Calu3 (cell line): ENCODE results near the gene CATSPER1. TPM values are rescaled to one million over a fixed set of nuclear protein-coding genes. Genes with fewer than 3 reads are reported as not detected.
A peak's percentile ranks its signal among the peaks of the same experiment; 100 is the strongest.

Source experiments
- BruUV-seq: library from RNA; stranded (reverse); fragments of 400-500 nt; replicated peaks from 2 replicates; lab custom pipeline; 2021; lab: Mats Ljungman, UMichigan
- CTCF ChIA-PET: fragments of 300-600 bp; sonication (Branson Sonifier 250); formaldehyde crosslinking; loops from one replicate; lab custom pipeline; 2022; ENCODE audit warnings: antibody characterized with exemption; lab: Charles Lee
- DNase-seq: peaks from one replicate; pipeline ENCODE4 v3.0.0; 2022
- H3K27ac Mint-ChIP-seq: one replicate; pipeline ENCODE4 v1.8.0; 2022; ENCODE audit warnings: mixed read lengths; ENCODE audit not compliant: unreplicated experiment
- H3K27me3 Mint-ChIP-seq: one replicate; pipeline ENCODE4 v1.8.0; 2022; ENCODE audit warnings: mixed read lengths; ENCODE audit not compliant: unreplicated experiment
- H3K36me3 Mint-ChIP-seq: one replicate; pipeline ENCODE4 v1.8.0; 2022; ENCODE audit warnings: mild to moderate bottlenecking, moderate library complexity, mixed read lengths; ENCODE audit not compliant: insufficient read depth, unreplicated experiment
- H3K4me1 Mint-ChIP-seq: one replicate; pipeline ENCODE4 v1.8.0; 2022; ENCODE audit warnings: mild to moderate bottlenecking, low read depth, mixed read lengths; ENCODE audit not compliant: unreplicated experiment
- H3K4me3 Mint-ChIP-seq: one replicate; pipeline ENCODE4 v1.8.0; 2022; ENCODE audit warnings: mild to moderate bottlenecking, low read depth, moderate library complexity, mixed read lengths; ENCODE audit not compliant: unreplicated experiment
- H3K9me3 Mint-ChIP-seq: one replicate; pipeline ENCODE4 v1.8.0; 2022; ENCODE audit warnings: low read depth, mixed read lengths; ENCODE audit not compliant: unreplicated experiment
- intact Hi-C: fragments of 100-400 bp; cut with micrococcal nuclease; formaldehyde crosslinking; loops from one replicate; pipeline ENCODE4 v1.10.0; 2022; ENCODE audit not compliant: unreplicated experiment
- total RNA-seq: library from RNA; stranded (reverse); gene quantifications from 2 replicates; pipeline ENCODE4 v1.2.3, GENCODE V29; 2022
- TF ChIP-seq, protein P1 (sequence below): fragments of 200-600 bp; IDR thresholded peaks from one replicate; pipeline ENCODE4 v1.8.0; 2022; ENCODE audit warnings: antibody characterized with exemption; ENCODE audit not compliant: unreplicated experiment

The CATSPER1 gene
- total RNA-seq, 1 experiment from 2014 or later = 1.0 TPM

DNA sequence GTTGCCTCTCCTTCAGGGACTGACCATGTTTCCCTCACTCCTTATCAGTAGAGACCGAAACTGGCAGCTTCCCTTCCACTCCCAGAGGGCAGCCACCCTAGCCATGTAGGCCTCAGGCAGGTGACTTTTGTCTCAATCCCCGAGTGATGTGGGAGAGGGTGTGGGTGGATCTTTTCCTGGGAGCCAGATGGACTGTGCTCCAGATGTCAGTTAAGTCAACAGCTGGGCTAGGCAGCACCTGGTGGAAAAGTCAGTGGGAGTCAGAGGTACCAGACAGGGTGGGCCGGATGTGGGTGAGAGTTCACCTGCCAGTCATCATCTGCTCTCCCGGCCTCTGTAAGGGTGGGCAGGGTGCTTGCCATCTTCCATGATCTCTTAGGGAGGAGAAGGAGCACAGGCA lies 22.1 kb downstream of the CATSPER1 start:
- TF ChIP-seq, protein P1, sequence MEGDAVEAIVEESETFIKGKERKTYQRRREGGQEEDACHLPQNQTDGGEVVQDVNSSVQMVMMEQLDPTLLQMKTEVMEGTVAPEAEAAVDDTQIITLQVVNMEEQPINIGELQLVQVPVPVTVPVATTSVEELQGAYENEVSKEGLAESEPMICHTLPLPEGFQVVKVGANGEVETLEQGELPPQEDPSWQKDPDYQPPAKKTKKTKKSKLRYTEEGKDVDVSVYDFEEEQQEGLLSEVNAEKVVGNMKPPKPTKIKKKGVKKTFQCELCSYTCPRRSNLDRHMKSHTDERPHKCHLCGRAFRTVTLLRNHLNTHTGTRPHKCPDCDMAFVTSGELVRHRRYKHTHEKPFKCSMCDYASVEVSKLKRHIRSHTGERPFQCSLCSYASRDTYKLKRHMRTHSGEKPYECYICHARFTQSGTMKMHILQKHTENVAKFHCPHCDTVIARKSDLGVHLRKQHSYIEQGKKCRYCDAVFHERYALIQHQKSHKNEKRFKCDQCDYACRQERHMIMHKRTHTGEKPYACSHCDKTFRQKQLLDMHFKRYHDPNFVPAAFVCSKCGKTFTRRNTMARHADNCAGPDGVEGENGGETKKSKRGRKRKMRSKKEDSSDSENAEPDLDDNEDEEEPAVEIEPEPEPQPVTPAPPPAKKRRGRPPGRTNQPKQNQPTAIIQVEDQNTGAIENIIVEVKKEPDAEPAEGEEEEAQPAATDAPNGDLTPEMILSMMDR = no peak
- CTCF ChIA-PET = no interaction called here

DNA sequence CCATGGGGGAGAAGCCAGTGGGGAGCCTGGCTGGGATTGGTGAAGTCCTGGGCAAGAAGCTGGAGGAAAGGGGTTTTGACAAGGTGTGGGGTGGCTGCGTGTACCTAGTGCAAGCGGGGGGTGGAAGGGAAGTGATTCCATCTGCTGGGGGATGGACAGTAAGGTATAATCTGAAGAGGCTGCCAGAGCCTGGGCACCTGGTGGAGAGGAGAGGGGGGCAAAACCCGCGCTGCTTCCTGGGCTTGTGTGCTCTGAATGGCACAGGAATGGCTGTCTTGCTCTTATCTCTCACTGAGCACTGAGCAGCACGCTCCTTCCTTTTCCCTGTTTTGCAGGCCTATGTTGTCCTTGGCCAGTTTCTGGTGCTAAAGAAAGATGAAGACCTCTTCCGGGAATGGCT lies 23.0 kb downstream of the CATSPER1 start:
- peak overlapping the region; percentile 92 for H3K4me3 Mint-ChIP-seq
- DNase-seq = no peak
- H3K4me1 Mint-ChIP-seq = peaks cover 14% of the 10 kb centered on the region
- no peaks in the 10 kb centered on the region for H3K9me3 Mint-ChIP-seq
- peak overlapping the region; percentile 90 for H3K27ac Mint-ChIP-seq
- peaks cover 63% of the 10 kb centered on the region for H3K36me3 Mint-ChIP-seq
- no TSS peak for BruUV-seq
- TF ChIP-seq, protein P1 = no peak
- CTCF ChIA-PET = interaction anchor here (0.6 to 1.5 kb wide), 4 partner anchors 18 to 115 kb away, joined by 4 to 12 read pairs (median 4); partner anchors contain the start of genes CCDC85B and FIBP
- intact Hi-C loops = no loop called here
- H3K27me3 Mint-ChIP-seq = no peaks in the 10 kb centered on the region

More for the DNA sequence above, 22.1 kb downstream of the CATSPER1 start:
- no peak overlapping the region for H3K4me3 Mint-ChIP-seq
- no peak overlapping the region for H3K27ac Mint-ChIP-seq
- no peaks in the 10 kb centered on the region for H3K9me3 Mint-ChIP-seq
- no peak for DNase-seq
- H3K36me3 Mint-ChIP-seq = peaks cover 60% of the 10 kb centered on the region
- no peaks in the 10 kb centered on the region for H3K27me3 Mint-ChIP-seq
- no TSS peak for BruUV-seq
- peaks cover 14% of the 10 kb centered on the region for H3K4me1 Mint-ChIP-seq
- intact Hi-C loops = no loop called here

DNA sequence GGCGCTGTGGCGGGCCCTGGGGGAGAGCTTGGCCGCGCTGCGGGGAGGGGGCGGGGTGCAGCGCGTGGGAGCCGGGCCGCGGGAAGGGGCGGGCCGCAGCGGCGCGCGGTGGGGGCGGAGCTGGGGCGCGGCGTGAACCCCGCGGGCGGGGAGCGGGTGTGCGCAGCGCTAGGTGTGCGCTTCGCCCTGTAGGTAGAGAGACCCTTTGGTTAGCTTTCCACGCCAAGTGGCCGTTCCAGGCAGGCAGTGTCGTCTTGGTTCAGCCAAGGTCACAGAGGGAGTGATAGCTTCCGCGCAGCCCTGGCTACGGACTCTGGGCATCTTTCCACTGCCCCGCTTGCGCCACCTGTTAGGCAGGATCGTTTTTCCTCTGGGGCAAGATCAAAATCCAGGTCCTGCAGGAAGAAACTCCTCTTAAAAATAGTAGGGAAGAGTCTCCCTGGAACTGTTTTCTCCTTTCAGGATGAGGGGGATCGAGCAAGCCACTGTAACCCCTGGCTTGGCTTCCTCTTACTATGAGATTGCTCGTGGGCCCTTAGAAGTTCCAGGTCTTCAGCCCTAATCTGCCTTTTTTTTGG lies 23.5 kb downstream of the CATSPER1 start:
- peak overlapping the region; percentile 90 for H3K27ac Mint-ChIP-seq
- peak; percentile 43 for DNase-seq
- no TSS peak for BruUV-seq
- TF ChIP-seq, protein P1 = no peak
- peaks cover 64% of the 10 kb centered on the region for H3K36me3 Mint-ChIP-seq
- H3K9me3 Mint-ChIP-seq = no peaks in the 10 kb centered on the region
- CTCF ChIA-PET = interaction anchor here (0.6 to 1.5 kb wide), 7 partner anchors 8 to 143 kb away, joined by 3 to 12 read pairs (median 4); partner anchors contain the start of genes CCDC85B, FIBP and MUS81
- peaks cover 14% of the 10 kb centered on the region for H3K4me1 Mint-ChIP-seq
- H3K27me3 Mint-ChIP-seq = no peaks in the 10 kb centered on the region
- intact Hi-C loops = loop anchor here (1.0 kb wide), 1 partner anchor 9 kb away; no protein-coding TSS in a partner anchor
- peak overlapping the region; percentile 92 for H3K4me3 Mint-ChIP-seq

DNA sequence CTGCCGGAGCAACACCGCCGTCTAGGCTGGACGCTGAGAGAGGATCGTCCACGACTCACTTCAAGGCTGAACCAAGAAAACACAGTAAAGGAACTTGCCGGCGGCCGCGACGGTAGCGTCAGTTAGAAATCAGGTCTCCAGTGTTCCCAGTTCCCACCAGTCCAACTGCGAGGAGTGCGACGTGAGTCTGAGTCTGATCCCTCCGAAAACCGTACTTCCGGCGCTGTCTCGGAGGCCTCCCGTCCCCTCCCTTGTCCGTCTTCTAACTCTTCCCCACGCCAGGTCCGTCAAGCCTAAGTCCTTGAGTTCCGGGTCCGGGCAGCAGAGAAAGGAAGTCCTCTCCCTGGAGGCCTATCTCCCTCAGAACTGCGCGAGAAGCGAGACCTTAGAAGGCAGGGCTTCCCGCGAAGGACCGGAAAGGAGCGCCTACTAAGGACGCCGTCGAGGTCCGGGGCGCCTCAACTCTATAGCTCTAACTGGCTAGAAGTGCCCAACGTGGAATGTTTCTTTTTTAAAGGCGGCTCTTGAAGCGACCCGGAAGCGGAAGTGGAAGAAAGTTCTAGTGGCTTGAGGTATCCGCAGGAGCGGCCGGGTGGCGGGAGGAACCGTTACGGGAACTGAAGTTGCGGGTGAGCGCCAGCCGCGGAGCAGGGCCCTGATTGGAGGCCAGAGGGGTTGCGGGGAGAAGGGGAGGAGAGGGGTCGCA lies 24.2 kb downstream of the CATSPER1 start, which contains the start of the genes BANF1 and EIF1AD:
BANF1 (plus strand) TSS at position 562 of the 706 bp plus-strand sequence. CDS start 748 bp downstream, outside the sequence.
EIF1AD (minus strand) TSS at position 216 of the 706 bp plus-strand sequence. CDS start 1,768 bp downstream, outside the sequence.
- intact Hi-C loops = loop anchor here (1.0 kb wide), 1 partner anchor 9 kb away; no protein-coding TSS in a partner anchor

More for the DNA sequence above, 24.2 kb downstream of the CATSPER1 start, which contains the start of the genes BANF1 and EIF1AD:
- TF ChIP-seq, protein P1 = no peak
- BruUV-seq = no TSS peak
- Mint-ChIP-seq H3K4me3 (peak within 1 kb of the TSS; percentile 92), H3K27ac (peak within 1 kb of the TSS; percentile 90), H3K9me3 (no peaks in the 10 kb centered on the region), H3K36me3 (peaks cover 69% of the 10 kb centered on the region), H3K27me3 (no peaks in the 10 kb centered on the region), H3K4me1 (peaks cover 14% of the 10 kb centered on the region)
- CTCF ChIA-PET = interaction anchor here (0.7 to 1.5 kb wide), 7 partner anchors 9 to 142 kb away, joined by 3 to 12 read pairs (median 4); partner anchors contain the start of genes CCDC85B, FIBP and MUS81
- DNase-seq = peak; percentile 93
